Lower lobe of right lung (tissue), 2 donors: ENCODE data around the gene ZNF629. TPM values are rescaled to one million over a fixed set of nuclear protein-coding genes. Genes with fewer than 3 reads are reported as not detected.

Experiments
- ATAC-seq, 2 donors: fragments of 200-7000 bp; cut with Tn5 transposase; one replicate each; pipeline ENCODE4 v1.9.1; 2020 to 2022; ENCODE audit warnings: mild to moderate bottlenecking in 2 of 2, moderate library complexity in 2 of 2
- DNase-seq: peaks from one replicate; pipeline ENCODE4 v3.0.0-alpha.2; 2020
- H3K27ac ChIP-seq: fragments of 200-600 bp; one replicate; pipeline ENCODE4 v1.8.0; 2022
- H3K27me3 ChIP-seq: fragments of 200-600 bp; one replicate; pipeline ENCODE4 v1.8.0; 2022; ENCODE audit warnings: low read depth
- H3K36me3 ChIP-seq: fragments of 200-600 bp; one replicate; pipeline ENCODE4 v1.8.0; 2022; ENCODE audit warnings: mild to moderate bottlenecking
- H3K4me1 ChIP-seq: fragments of 200-600 bp; one replicate; pipeline ENCODE4 v1.8.0; 2022
- H3K4me3 ChIP-seq: fragments of 200-600 bp; one replicate; pipeline ENCODE4 v1.8.0; 2022; ENCODE audit warnings: mild to moderate bottlenecking
- H3K9me3 ChIP-seq: fragments of 200-600 bp; one replicate; pipeline ENCODE4 v1.8.0; 2022
- CTCF ChIP-seq: fragments of 200-600 bp; IDR thresholded peaks from one replicate; pipeline ENCODE4 v1.8.0; 2022; ENCODE audit warnings: antibody characterized with exemption, mild to moderate bottlenecking
- intact Hi-C: fragments of 100-400 bp; cut with DNase I; formaldehyde crosslinking; loops from one replicate; pipeline ENCODE4 v1.11.0; 2022
- total RNA-seq: library from RNA; stranded (reverse); fragmentation: NEBNext Ultra II Directional; extraction: Animal tissue kit (Norgen Biotek cat#: 25700); gene quantifications from one replicate; pipeline ENCODE4 v1.2.1, GENCODE V29; 2021
- donor health status: DM: no; HTN: yes; CAD: no; lungs with severe emphysema.

ZNF629 gene
- total RNA-seq, 1 donor from 2014 or later = 11.9 TPM

- Histone ChIP-seq H3K36me3 (peaks cover 36% of the 10 kb centered on the region), H3K27ac (no peak overlapping the region), H3K4me1 (peaks cover 22% of the 10 kb centered on the region), H3K27me3 (no peaks in the 10 kb centered on the region), H3K9me3 (no peaks in the 10 kb centered on the region), H3K4me3 (no peak overlapping the region)
- ATAC-seq (no peak), DNase-seq (no peak)
- no peak for TF ChIP-seq CTCF
- intact Hi-C loops = no loop called here
Measured at GRCh38 chr16:30783280-30784109, 3.5 kb downstream of the ZNF629 start.

- Histone ChIP-seq H3K27me3 (no peaks in the 10 kb centered on the region), H3K4me3 (no peak overlapping the region), H3K36me3 (peaks cover 36% of the 10 kb centered on the region), H3K9me3 (no peaks in the 10 kb centered on the region), H3K27ac (no peak overlapping the region), H3K4me1 (peaks cover 18% of the 10 kb centered on the region)
- intact Hi-C loops = no loop called here
- ATAC-seq (no peak), DNase-seq (no peak)
- TF ChIP-seq CTCF = no peak
Measured at GRCh38 chr16:30782486-30783279, 4.3 kb downstream of the ZNF629 start.

- no peak for TF ChIP-seq CTCF
- no peaks in the 10 kb centered on the region for H3K9me3 ChIP-seq
- H3K27me3 ChIP-seq = no peaks in the 10 kb centered on the region
- intact Hi-C loops = no loop called here
- peaks cover 36% of the 10 kb centered on the region for H3K36me3 ChIP-seq
- DNase-seq (no peak), ATAC-seq (no peak)
- no peak overlapping the region for H3K4me3 ChIP-seq
- no peak overlapping the region for H3K27ac ChIP-seq
- H3K4me1 ChIP-seq = peaks cover 16% of the 10 kb centered on the region
Measured at GRCh38 chr16:30780549-30780948, 6.5 kb downstream of the ZNF629 start.

GRCh38 chr16:30780021-30780420 is 7.0 kb downstream of the ZNF629 start:
- Histone ChIP-seq H3K36me3 (peaks cover 36% of the 10 kb centered on the region), H3K9me3 (no peaks in the 10 kb centered on the region), H3K27ac (no peak overlapping the region), H3K4me3 (no peak overlapping the region), H3K27me3 (no peaks in the 10 kb centered on the region), H3K4me1 (peaks cover 14% of the 10 kb centered on the region)
- ATAC-seq (no peak), DNase-seq (no peak)
- no peak for TF ChIP-seq CTCF
- intact Hi-C loops = no loop called here

- intact Hi-C loops = no loop called here
- H3K27ac ChIP-seq = no peak overlapping the region
Measured at GRCh38 chr16:30779596-30779995, 7.4 kb downstream of the ZNF629 start.

More at GRCh38 chr16:30779596-30779995, 7.4 kb downstream of the ZNF629 start:
- Histone ChIP-seq H3K36me3 (peaks cover 36% of the 10 kb centered on the region), H3K27me3 (no peaks in the 10 kb centered on the region), H3K9me3 (no peaks in the 10 kb centered on the region), H3K4me3 (no peak overlapping the region), H3K4me1 (peaks cover 17% of the 10 kb centered on the region)
- no peak for DNase-seq
- ATAC-seq = no peak
- TF ChIP-seq CTCF = no peak
